Sigmoid colon (tissue), 4 donors: Measurements from ENCODE around the gene LTBR.

ENCODE experiments used
- EP300 ChIP-seq, 4 donors: sonication (generic); formaldehyde crosslinking; IDR thresholded peaks; one replicate each; pipeline ENCODE4 v1.6.1; 2017; ENCODE audit warnings: antibody characterized with exemption in 4 of 4
- POLR2A ChIP-seq, 2 donors: fragments of 450-650 bp; IDR thresholded peaks; one replicate each; pipeline ENCODE4 v1.6.1; 2016; ENCODE audit warnings: antibody characterized with exemption in 2 of 2, mild to moderate bottlenecking in 2 of 2, moderate library complexity in 2 of 2
- TF ChIP-seq, protein P1 (sequence below), 4 experiments: fragments of 450-650 bp in 3 of 4; fragments of 200-600 bp in 1 of 4; IDR thresholded peaks; one replicate each; pipeline ENCODE4 v1.5.1; 2016 to 2019; ENCODE audit warnings: antibody characterized with exemption in 4 of 4, mild to moderate bottlenecking in 3 of 4, moderate library complexity in 2 of 4

DNA sequence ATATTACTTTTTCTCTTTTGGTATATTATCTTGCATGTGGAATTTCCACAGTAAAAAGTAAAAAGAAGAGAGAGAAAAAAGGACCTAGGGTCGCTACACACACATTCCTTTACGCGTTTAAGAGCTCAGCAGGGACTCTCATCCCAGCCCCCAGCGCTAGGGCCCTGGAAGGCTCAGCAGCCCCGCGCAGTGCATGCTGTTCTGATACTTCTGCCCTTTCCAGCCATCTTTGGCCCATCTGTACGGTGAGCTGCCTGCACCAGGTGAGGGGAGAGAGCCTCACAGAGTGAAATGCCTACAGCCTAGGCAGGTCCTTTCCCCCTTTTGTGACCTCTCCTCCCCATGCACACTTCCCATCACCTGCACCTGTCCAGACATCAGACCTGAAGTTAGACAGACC, 1.6 kb upstream of the LTBR start:
- TF ChIP-seq POLR2A (IDR thresholded peaks at IDR 0.05) (no peak), EP300 (IDR thresholded peaks at IDR 0.05) (no peak)
- TF ChIP-seq, protein P1, sequence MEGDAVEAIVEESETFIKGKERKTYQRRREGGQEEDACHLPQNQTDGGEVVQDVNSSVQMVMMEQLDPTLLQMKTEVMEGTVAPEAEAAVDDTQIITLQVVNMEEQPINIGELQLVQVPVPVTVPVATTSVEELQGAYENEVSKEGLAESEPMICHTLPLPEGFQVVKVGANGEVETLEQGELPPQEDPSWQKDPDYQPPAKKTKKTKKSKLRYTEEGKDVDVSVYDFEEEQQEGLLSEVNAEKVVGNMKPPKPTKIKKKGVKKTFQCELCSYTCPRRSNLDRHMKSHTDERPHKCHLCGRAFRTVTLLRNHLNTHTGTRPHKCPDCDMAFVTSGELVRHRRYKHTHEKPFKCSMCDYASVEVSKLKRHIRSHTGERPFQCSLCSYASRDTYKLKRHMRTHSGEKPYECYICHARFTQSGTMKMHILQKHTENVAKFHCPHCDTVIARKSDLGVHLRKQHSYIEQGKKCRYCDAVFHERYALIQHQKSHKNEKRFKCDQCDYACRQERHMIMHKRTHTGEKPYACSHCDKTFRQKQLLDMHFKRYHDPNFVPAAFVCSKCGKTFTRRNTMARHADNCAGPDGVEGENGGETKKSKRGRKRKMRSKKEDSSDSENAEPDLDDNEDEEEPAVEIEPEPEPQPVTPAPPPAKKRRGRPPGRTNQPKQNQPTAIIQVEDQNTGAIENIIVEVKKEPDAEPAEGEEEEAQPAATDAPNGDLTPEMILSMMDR (IDR thresholded peaks at IDR 0.05), result no peak
